GM19240 (cell line): ENCODE measurements around the gene RICTOR.
"Not testable (repeated sequence)": the region's sequence is repeated elsewhere in the genome, so short reads cannot be mapped to it uniquely, and the experiment has no call there.

Experiments used
- DNase-seq: peaks from one replicate; pipeline ENCODE4 v3.0.0; 2011; ENCODE audit warnings: low spot score; ENCODE audit not compliant: insufficient read length

Gene RICTOR

DNA sequence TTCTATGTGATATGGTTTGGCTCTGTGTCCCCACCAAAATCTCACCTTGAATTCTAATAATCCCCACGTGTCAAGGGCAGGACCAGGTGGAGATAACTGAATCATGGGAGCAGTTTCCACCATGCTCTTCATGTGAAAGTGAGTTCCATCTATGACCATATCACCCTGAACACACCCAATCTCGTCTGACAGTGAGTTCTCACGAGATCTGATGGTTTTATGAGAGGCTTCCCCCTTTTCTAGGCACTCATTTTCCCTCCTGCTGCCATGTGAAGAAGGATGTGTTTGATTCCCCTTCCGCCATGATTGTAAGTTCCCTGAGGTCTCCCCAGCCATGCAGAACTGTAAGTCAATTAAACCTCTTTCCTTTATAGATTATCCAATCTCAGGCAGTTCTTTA lies 64.2 kb downstream of the RICTOR start:
- no peak for DNase-seq

DNA sequence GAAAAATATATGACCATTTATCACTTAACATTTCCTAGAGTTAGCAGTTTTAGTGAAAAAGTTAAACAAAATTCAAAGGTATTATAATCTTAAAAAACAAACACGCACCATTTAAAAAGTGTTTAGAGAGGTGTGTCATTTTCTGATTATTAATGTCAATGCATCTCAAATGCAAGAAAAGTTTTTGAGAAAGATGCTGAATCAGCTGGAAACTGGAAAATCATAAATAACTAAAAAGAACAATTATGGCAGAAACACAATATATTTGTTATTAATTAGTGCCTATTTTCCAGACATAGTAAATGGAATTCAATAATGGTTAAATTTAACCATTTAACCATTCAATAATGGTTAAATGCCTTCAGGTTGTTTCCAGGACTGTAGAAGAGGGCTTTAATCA lies 64.9 kb downstream of the RICTOR start:
- no peak for DNase-seq

DNA sequence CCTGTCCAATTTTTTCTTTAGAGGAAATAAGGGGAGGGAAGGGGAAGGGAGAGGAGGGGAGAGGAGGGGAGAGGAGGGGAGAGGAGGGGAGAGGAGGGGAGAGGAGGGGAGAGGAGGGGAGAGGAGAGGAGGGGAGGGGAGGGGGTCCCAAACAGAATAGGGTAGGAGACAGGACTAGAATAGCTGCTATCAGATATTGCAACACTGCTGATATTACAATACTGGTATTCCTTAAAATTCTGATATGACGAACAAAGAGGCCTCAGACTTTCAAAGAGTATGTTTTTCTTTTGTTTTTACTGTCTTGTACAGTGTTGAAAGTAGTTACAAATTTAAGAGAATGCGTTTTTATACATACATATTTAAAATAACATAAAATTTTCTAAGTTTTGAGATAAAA lies 67.5 kb downstream of the RICTOR start:
- DNase-seq: no peak

DNA sequence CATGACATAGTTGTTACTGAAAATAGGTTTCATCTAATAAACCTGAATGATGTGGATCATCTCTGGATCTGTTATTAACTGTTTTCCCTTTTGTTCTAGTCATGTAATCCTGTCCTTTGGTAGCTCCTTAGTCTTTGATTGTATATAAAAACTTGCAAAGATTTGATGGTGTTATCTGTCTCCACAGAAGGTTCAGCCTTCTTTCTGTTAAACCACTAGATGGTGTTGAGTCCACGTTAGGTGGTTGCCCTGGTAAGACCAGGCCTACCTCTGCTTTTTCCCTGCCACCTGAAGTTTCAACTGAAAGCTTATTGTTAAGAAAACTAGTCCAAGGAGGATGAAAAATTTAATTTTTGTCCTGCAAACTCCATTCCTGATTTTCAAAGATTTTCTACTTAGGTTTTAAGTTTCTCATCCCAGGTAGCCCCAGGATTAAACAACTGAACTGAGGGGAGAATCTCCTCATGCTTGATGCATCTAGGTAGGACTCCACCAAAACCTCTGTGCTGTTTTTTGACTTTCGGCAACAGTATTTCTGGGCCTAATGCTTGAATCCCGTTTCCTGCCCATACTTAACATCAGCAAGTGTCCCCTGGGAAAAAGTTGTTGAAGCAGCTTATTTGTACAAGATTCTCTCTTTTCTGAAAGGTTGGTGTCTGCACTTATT lies 68.5 kb downstream of the RICTOR start:
- DNase-seq: no peak

DNA sequence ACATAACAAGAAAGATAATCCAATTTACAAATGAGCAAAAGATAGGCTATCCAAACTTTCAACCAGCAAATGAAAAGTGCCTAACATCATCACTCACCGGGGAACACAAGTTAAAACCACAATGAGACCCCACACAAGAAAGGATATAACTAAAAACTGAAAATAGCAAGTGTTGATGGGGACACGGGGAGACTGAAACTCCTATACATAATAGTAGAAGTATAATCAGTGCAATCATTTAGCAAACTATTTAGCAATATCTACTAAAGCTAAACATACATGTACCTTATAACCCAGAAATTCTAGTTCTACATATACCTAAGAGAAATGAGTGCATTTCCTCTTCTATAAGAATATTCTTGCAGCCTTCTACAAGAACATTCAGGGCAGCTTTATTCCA lies 72.5 kb downstream of the RICTOR start:
- DNase-seq: no peak

DNA sequence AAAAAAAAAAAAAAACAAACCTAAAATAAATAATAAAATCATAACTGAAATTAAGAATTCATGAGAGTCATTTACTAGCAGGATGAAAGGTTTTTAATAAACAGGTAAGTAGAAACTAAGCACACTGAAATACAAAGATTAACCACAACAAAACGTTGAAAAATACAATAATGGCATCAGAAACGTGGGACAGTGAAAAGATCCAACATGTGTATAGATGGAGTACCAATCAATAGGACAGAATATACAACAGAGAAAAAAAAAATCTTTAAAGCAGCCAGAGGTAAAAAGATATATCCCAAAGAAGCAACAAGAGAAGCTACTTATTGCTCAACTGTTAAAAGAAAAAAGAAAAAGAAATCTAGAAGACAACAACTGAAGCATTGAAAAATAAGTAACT lies 75.2 kb downstream of the RICTOR start:
- DNase-seq: no peak

DNA sequence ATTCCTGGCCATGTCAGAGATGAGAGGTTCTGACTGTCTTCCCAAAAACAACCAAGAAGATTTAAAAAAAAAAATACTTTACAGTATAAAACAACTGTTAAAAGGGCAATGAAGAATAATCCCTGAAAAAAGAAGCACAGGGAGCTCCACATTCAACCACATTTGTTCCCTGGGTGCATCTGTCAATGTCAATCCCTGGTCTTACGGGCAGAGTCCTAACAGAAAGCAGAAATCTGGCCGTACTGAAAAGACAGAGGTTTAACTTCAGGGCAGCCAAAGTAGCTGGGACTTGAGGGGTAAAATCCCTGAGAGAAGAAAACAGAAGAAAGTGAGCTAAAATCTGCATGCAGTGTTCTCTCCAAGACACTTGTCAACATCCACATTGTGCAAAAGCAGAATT lies 76.6 kb downstream of the RICTOR start:
- no peak for DNase-seq

DNA sequence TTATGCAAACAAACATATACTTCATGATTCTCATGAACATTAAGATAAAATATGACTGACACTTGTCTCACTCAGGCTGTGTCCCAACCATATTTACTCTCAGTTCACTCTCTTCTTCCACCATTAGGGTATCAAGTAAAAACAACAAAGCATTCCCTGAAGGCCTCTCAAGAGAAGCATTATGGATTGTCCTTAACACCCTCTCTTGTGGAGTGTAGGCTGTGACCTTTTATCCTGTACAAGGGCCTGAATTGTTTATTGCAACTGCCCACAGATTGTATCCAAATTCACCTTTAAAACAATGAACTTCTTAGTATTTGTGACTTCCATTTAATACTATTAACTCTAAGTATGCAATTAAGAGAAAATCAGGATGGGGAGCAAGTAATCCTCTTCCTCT lies 78.1 kb downstream of the RICTOR start:
- DNase-seq: no peak

DNA sequence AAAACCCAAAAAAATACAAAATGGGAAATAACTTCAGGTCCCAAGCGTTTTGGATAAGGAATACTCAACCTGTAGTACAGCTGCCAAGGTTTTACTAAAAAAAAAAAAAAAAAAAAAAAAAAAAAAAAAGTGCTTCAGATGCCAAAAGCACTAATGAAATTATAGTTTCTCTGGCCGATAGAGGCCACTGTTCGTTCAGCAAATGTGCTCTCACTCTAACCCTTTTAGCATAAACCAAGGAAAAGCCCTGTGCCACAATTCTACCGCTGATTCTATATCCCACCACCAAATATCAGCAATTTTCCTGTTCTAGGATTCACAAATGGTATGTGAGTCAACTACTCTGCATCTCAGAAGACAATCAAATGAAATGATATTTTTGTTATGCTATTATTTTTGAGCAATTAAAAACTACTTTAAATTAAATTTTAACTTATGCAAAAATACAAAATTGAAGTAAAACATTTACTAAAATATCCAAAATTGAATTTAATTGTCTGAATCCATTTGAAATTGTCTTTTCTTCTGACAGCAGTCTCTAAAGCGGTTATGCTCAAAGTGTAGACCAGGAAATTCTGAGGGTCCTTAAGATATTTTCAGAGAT lies 79.8 kb downstream of the RICTOR start:
- no peak for DNase-seq

DNA sequence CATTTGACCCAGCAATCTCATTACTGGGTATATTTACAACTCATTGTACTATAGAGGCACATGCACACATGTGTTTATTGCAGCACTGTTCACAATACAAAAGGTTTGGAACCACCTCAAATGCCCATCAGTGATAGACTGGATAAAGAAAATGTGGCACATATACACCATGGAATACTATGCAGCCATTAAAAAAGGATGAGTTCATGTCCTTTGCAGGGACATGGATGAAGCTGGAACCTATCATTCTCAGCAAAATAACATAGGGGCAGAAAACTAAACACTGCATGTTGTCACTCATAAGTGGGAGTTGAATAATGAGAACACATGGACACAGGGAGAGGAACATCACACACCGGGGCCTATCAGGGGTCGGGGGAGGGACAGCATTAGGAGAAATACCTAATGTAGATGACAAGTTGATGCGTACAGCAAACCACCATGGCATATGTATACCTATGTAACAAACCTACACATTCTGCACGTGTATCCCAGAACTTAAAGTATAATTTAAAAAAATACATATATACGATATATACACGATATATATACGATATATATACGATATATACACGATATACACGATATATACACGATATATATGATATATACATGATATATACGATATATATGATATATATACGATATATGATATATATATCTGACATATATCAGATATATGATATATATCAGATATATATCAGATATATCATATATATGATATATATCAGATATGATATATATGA lies 84.1 kb downstream of the RICTOR start:
- not testable (repeated sequence) for DNase-seq

DNA sequence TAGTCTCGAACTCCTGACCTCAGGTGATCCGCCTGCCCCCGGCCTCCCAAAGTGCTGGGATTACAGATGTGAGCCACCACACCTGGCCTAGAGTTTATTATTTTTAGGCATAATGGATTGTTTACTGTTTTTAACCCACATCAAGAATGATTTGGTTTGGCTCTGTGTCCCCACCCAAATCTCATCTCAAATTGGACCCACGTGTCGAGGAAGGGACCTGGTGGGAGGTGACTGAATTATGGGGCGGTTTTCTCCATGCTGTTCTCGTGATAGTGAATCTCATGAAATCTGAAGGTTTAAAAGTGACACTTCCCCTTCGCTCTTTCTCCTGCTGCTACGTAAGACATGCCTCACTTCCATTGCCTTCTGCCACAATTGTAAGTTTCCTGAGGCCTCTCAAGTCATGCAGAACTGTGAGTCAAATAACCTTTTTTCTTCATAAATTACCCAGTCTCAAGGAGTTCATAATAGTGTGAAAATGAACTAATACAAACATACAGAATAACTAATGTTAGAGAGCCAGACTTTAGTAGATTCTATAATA lies 88.2 kb downstream of the RICTOR start:
- DNase-seq: no peak

DNA sequence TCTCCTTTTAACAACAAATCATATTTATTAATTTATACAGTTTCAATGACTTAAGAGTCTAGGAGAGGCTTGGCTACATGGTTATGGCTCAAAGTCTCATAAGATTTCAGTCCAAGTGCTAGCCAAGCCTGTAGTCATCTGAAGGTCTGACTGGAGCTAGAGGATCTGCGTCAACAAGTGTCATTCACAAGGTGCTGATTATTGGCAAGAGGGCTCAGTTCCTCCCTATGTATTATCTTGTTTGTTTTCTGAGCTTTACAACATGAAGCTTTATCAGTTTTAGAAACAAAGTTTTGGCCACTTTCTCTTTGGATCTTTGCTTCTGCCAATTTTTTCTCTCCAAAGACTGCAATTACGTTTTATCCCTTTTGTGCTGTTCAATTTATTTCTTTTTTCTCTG lies 94.7 kb downstream of the RICTOR start:
- no peak for DNase-seq

DNA sequence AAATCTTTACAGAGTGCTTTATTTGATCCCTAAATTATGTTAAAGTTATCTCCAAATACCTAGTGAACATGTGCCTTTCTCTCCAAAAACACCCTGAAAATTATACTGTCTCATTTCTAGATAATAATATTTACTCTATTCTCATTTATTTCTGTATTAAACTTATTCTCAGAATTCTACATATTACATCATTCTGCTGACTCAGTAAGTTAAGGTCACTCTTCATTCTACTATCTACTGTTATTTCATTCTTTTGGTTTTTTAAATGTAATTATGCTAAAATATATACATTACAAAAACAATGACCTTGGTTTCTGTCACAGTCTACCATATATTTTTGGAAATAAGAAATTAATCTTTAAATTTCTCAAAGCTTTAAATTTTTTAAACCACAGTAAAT lies 96.2 kb downstream of the RICTOR start:
- no peak for DNase-seq

DNA sequence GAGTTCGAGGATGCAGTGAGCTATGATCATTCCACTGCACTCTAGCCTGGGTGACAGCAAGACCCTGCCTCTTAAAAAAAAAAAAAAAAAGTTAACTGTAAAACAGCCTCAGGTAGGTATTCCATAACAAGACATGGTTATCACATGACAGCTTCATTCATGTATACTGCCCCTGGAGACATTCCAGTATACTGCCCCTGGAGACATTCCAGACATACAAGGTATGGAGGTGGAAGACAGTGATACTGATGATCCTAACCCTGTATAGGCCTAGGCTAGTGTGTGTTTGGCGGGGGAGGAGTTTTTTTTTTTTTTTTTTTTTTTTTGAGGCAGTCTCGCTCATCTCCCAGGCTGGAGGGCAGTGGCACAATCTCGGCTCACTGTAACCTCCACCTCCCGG lies 105.5 kb downstream of the RICTOR start:
- no peak for DNase-seq

DNA sequence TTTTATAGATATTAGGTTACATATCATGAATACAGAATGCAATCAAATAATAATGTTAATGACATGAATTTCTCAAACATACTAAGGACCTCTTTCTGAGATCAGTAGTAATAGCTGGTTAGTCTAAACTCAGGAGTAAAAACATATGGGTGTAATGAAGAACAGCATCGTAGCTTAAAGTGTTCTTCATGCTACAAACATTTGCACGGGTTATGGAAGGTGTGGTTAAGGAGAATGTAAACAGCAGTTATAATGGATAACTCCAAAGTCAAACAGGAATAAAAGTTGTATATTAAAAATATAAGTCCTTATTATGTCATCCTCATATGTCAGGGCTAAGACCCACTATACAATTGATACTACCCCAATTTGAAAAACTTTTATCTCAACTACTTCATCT lies 112.5 kb downstream of the RICTOR start:
- DNase-seq: no peak

DNA sequence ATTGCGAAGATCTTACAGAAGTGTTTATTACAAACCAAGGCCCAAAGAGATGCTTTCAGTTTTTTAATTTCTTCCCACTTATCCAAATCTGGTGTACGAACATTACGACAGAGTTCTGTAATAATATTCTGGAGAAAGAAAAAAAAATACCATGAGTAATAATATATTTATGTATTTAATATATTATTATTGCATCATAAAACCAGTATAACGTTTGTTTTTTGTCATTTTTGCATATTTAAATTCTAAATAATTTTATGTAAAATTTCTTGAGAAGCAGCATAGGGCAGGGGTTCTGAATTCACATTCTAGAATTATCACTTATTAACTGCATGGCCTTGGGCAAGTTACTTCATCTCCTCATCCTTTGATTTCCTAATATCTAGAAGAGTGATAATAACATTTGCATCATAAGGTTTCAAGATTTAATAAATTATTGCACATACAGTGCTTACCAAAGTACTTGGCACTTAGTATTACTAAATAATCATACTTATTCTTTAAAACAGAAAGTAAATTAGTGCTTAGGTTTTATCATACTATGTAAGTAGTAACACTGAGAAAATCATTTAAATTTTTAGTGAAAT lies 120.7 kb downstream of the RICTOR start:
- no peak for DNase-seq

DNA sequence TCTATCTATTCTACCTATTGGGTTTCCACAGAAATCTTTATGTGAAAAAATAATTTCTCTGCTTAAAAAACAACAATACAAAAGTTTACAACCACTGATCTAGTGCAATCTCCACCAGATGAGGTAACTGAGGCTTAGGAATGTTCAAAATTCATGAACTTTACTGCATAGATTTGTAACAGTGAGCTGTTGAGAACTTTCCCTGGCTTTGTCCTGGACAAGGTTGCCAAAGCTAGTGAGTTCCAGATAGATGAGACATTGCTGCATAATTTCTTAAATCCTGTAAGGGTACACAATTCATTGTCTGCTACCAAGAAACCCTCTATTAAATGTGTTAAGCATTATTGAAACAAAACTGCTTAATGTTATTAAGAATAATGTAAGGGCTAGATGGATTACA lies 125.7 kb downstream of the RICTOR start:
- DNase-seq: no peak

DNA sequence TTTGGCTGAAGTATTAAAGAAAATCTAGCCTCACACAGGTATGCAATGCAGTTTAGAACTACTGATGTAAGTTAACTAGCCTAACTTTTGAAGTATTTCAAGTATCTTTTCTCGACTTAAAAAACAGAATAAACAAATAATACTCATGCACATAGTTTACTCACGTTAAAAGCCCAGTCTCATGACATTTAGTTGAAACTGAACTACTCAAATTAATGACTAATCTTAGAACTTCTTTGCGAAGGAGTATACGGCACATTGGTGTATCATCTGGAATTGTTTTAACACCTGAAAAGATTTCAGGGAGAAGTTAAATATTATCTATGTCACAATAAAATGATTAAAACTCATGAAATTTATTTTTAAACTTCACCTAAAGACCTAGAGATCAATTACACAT lies 129.9 kb downstream of the RICTOR start:
- no peak for DNase-seq

DNA sequence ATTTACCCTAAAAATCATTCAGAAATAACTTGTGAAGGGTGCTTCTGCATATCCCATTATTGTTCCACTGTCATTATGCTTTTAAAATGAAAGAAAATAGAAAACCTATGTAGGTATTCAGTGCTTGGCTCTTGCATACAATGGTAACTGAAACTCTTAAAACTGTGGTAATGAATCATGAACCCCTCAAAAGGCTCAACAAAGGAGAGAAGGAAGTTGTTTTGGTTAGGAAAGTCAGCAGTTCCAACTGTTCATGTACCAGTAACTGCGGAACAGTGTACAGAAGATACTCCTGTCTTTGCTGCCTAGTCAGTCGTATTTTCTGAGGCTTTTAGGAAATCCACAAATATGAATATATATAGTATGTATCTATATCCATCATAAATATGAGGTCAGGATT lies 132.3 kb downstream of the RICTOR start:
- DNase-seq: no peak

DNA sequence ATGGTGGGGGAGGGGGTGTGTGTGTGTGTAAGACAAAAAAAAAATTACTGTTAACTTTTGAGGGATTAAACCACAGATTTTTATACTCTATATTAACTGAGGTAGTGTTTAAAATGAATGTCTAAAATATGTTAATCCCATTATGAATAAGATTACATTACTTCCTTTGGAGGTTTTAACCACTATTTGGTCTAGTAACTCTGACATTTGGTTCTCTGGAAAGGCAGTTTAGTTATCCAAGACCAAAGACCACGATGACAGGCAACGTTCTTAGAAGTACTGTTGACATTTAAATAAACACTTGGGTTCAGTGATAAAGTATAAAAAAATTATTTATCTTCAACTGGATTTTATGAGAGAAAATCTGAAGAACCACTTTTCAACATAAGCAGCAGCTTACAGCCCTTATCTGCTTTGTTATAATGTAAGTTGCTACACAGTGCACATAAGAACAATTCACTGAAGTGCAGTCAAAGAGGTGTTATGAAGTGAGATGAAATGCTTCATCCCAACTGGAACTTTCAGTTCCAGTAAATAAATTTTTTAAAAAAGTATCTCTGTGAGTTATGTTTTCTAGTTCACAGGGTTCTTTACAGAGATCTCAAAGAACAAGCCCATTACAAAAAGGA lies 133.9 kb downstream of the RICTOR start:
- no peak for DNase-seq

DNA sequence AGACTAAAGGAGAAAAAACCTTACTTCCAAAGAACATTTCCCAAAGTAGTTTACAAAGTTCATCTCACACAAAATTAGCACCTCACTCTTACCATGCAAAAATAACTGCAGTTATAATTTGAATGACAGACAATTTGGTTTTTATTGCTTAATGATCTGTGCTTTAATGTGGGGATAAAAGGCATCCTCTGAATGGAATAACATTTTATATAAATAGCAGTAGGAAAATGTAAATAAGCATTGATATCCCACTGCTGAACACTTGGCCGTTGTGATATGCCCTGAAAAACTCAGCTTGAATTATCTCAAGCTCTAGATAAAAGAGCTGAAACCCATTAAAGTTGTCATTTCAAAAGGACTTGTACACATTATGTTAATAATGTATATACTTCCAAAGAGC lies 135.2 kb downstream of the RICTOR start:
- DNase-seq: no peak

DNA sequence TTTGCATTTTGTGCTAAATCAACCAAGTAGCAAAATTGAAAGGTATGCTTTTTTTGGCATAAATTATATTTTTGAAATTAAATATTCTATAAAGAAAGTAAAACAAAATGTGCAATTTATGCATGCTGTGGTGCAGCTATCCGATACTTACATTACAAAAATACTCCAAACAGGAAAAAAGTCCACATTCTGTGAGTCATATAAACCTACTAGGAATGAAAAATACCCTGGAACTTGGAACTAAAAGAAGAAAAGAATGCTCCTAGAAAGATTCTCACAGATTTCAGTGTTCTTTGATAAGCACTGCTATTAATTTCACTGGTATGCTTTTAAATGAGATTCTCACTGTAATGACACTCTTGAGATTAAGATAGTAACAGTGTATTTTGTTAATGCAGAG lies 135.8 kb downstream of the RICTOR start:
- no peak for DNase-seq
